ENCODE results near the gene ERAP2. TPM values are rescaled to one million over a fixed set of nuclear protein-coding genes. Genes with fewer than 3 reads are reported as not detected.

The ERAP2 gene
- total RNA-seq, 1 donor from 2014 or later, result 16.5 TPM

GRCh38 chr5:96952974-96953730, 76.9 kb downstream of the ERAP2 start:
- Histone ChIP-seq H3K27me3 (no peaks in the 10 kb centered on the region), H3K36me3 (no peaks in the 10 kb centered on the region), H3K4me3 (no peak overlapping the region), H3K4me1 (peaks cover 13% of the 10 kb centered on the region), H3K9me3 (no peaks in the 10 kb centered on the region), H3K27ac (no peak overlapping the region)
- intact Hi-C loops (cut with DNase I), result no loop called here
- no peak for DNase-seq (ENCODE audit: extremely low spot score in 2 of 2)
- no peak for TF ChIP-seq CTCF (IDR thresholded peaks at IDR 0.05)
- TF ChIP-seq POLR2A (IDR thresholded peaks at IDR 0.05), result no peak
- no peak for TF ChIP-seq POLR2AphosphoS5 (IDR thresholded peaks at IDR 0.05; ENCODE audit: insufficient read depth in 1 of 2, low read depth in 1 of 2)

- Histone ChIP-seq H3K27ac (no peak overlapping the region), H3K27me3 (no peaks in the 10 kb centered on the region), H3K4me1 (peaks cover 21% of the 10 kb centered on the region), H3K4me3 (no peak overlapping the region), H3K9me3 (no peaks in the 10 kb centered on the region), H3K36me3 (no peaks in the 10 kb centered on the region)
- no peak for DNase-seq (ENCODE audit: extremely low spot score in 2 of 2)
- TF ChIP-seq POLR2A (IDR thresholded peaks at IDR 0.05) (no peak), CTCF (IDR thresholded peaks at IDR 0.05) (no peak), POLR2AphosphoS5 (IDR thresholded peaks at IDR 0.05; ENCODE audit: insufficient read depth in 1 of 2, low read depth in 1 of 2) (no peak)
- intact Hi-C loops (cut with DNase I), result no loop called here
Measured at GRCh38 chr5:96957254-96958049, 81.2 kb downstream of the ERAP2 start.

GRCh38 chr5:96958977-96959376, 82.7 kb downstream of the ERAP2 start:
- H3K27ac ChIP-seq, result no peak overlapping the region
- intact Hi-C loops (cut with DNase I), result no loop called here
- H3K36me3 ChIP-seq, result no peaks in the 10 kb centered on the region
- no peaks in the 10 kb centered on the region for H3K9me3 ChIP-seq
- no peak for DNase-seq (ENCODE audit: extremely low spot score in 2 of 2)
- no peak for TF ChIP-seq POLR2A (IDR thresholded peaks at IDR 0.05)
- TF ChIP-seq CTCF (IDR thresholded peaks at IDR 0.05), result no peak
- no peak for TF ChIP-seq POLR2AphosphoS5 (IDR thresholded peaks at IDR 0.05; ENCODE audit: insufficient read depth in 1 of 2, low read depth in 1 of 2)
- no peak overlapping the region for H3K4me3 ChIP-seq
- no peaks in the 10 kb centered on the region for H3K27me3 ChIP-seq
- peaks cover 31% of the 10 kb centered on the region for H3K4me1 ChIP-seq

GRCh38 chr5:96961053-96961452, 84.8 kb downstream of the ERAP2 start:
- Histone ChIP-seq H3K27ac (no peak overlapping the region), H3K36me3 (no peaks in the 10 kb centered on the region), H3K27me3 (no peaks in the 10 kb centered on the region), H3K4me3 (no peak overlapping the region), H3K9me3 (no peaks in the 10 kb centered on the region), H3K4me1 (peaks cover 31% of the 10 kb centered on the region)
- TF ChIP-seq POLR2A (IDR thresholded peaks at IDR 0.05), result no peak
- no peak for TF ChIP-seq POLR2AphosphoS5 (IDR thresholded peaks at IDR 0.05; ENCODE audit: insufficient read depth in 1 of 2, low read depth in 1 of 2)
- no peak for TF ChIP-seq CTCF (IDR thresholded peaks at IDR 0.05)
- intact Hi-C loops (cut with DNase I), result no loop called here
- no peak for DNase-seq (ENCODE audit: extremely low spot score in 2 of 2)
